GDM1 (cell line): ENCODE results near the gene ST14.

Experiments
- DNase-seq: peaks from one replicate; lab custom pipeline; 2025; lab: John Stamatoyannopoulos, UW

Gene ST14

GRCh38 chr11:130159657-130160497 is at the start of gene ST14:
ST14 (plus strand) TSS chr11:130159782; CDS start chr11:130159980, 198 bp downstream.
- DNase-seq: no peak

GRCh38 chr11:130110339-130111108 is 49.1 kb upstream of the ST14 start:
- DNase-seq: no peak

GRCh38 chr11:130112071-130112830 is 47.3 kb upstream of the ST14 start:
- DNase-seq: no peak

GRCh38 chr11:130114281-130114680 is 45.3 kb upstream of the ST14 start:
- no peak for DNase-seq

GRCh38 chr11:130114726-130115125 is 44.9 kb upstream of the ST14 start:
- no peak for DNase-seq

- DNase-seq: no peak
Observed at GRCh38 chr11:130115218-130115617, 44.4 kb upstream of the ST14 start.

- no peak for DNase-seq
Observed at GRCh38 chr11:130118165-130118564, 41.4 kb upstream of the ST14 start.

GRCh38 chr11:130118636-130119387 is 40.8 kb upstream of the ST14 start:
- no peak for DNase-seq

GRCh38 chr11:130120045-130120444 is 39.5 kb upstream of the ST14 start:
- no peak for DNase-seq

GRCh38 chr11:130121445-130121978 is 38.1 kb upstream of the ST14 start:
- no peak for DNase-seq

GRCh38 chr11:130122141-130122575 is 37.4 kb upstream of the ST14 start:
- no peak for DNase-seq

GRCh38 chr11:130123414-130124040 is 36.1 kb upstream of the ST14 start:
- DNase-seq: no peak

GRCh38 chr11:130124096-130124495 is 35.5 kb upstream of the ST14 start:
- no peak for DNase-seq

GRCh38 chr11:130125638-130126037 is 33.9 kb upstream of the ST14 start:
- no peak for DNase-seq

GRCh38 chr11:130126516-130126915 is 33.1 kb upstream of the ST14 start:
- no peak for DNase-seq

- no peak for DNase-seq
Observed at GRCh38 chr11:130127509-130127908, 32.1 kb upstream of the ST14 start.

- no peak for DNase-seq
Observed at GRCh38 chr11:130128626-130129025, 31.0 kb upstream of the ST14 start.

GRCh38 chr11:130129922-130130321 is 29.7 kb upstream of the ST14 start:
- no peak for DNase-seq

GRCh38 chr11:130131961-130132850 is 27.4 kb upstream of the ST14 start:
- DNase-seq: peak; percentile 32

- no peak for DNase-seq
Observed at GRCh38 chr11:130133716-130134115, 25.9 kb upstream of the ST14 start.
